ENCODE data around the gene UCP1. TPM values are rescaled to one million over a fixed set of nuclear protein-coding genes. Genes with fewer than 3 reads are reported as not detected.

The UCP1 gene
- total RNA-seq, 1 experiment from 2014 or later, result not detected

- ChIA-PET POLR2A (no interaction called here), CTCF (interaction anchor here (0.7 kb wide), 1 partner anchor 10 kb away, joined by 3 read pairs; no protein-coding TSS in a partner anchor)
- DNase-seq (ENCODE audit: unreplicated experiment), result no peak
- Mint-ChIP-seq H3K36me3 (ENCODE audit: insufficient read depth, unreplicated experiment) (peaks cover 3% of the 10 kb centered on the region), H3K4me1 (ENCODE audit: insufficient read depth, unreplicated experiment) (no peaks in the 10 kb centered on the region), H3K27me3 (ENCODE audit: insufficient read depth, unreplicated experiment) (no peaks in the 10 kb centered on the region), H3K4me3 (ENCODE audit: unreplicated experiment) (no peak overlapping the region), H3K9me3 (ENCODE audit: unreplicated experiment) (no peaks in the 10 kb centered on the region), H3K27ac (ENCODE audit: low read depth, unreplicated experiment) (no peak overlapping the region)
- BruUV-seq (replicated peaks), result no TSS peak
- intact Hi-C loops (cut with micrococcal nuclease), result no loop called here
- TF ChIP-seq, protein P1, sequence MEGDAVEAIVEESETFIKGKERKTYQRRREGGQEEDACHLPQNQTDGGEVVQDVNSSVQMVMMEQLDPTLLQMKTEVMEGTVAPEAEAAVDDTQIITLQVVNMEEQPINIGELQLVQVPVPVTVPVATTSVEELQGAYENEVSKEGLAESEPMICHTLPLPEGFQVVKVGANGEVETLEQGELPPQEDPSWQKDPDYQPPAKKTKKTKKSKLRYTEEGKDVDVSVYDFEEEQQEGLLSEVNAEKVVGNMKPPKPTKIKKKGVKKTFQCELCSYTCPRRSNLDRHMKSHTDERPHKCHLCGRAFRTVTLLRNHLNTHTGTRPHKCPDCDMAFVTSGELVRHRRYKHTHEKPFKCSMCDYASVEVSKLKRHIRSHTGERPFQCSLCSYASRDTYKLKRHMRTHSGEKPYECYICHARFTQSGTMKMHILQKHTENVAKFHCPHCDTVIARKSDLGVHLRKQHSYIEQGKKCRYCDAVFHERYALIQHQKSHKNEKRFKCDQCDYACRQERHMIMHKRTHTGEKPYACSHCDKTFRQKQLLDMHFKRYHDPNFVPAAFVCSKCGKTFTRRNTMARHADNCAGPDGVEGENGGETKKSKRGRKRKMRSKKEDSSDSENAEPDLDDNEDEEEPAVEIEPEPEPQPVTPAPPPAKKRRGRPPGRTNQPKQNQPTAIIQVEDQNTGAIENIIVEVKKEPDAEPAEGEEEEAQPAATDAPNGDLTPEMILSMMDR (IDR thresholded peaks at IDR 0.05; ENCODE audit: unreplicated experiment), result no peak
Measured at GRCh38 chr4:140557831-140558435, 10.8 kb downstream of the UCP1 start.

- DNase-seq (ENCODE audit: unreplicated experiment), result no peak
- CTCF ChIA-PET, result interaction anchor here (0.6 to 1.1 kb wide), 5 partner anchors 18 to 1029 kb away, joined by 3 to 6 read pairs (median 3); no protein-coding TSS in a partner anchor
Measured at GRCh38 chr4:140556372-140557085, 12.2 kb downstream of the UCP1 start.

DNA sequence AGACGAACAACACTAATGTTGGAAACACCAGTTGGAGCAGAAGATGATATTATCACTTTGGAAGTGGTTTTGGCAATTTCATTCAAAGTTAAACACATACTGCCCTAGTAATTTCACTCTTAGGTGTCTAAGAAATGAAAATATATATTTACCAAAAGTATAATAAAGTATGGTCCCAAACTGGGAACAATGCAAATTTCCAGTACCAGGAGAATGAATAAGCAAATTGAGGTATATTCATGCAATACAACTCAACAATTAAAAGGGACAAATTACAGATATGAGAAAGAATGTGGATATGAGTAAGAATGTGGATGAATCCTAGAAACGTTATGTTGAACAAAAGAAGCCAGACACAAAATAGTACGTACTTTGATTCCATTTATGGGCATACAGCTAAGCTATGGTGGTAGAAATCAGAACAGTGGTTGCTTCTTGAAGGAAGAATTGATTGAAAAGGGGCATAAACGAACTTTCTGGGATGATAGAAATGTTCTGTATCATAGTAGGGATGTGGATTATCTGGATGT, 34.7 kb downstream of the UCP1 start:
- BruUV-seq (replicated peaks), result no TSS peak
- TF ChIP-seq, protein P1 (IDR thresholded peaks at IDR 0.05; ENCODE audit: unreplicated experiment), result no peak
- POLR2A ChIA-PET, result interaction anchor here (1.0 kb wide), 1 partner anchor 9 kb away, joined by 3 read pairs; no protein-coding TSS in a partner anchor
- no peak for DNase-seq (ENCODE audit: unreplicated experiment)
- H3K36me3 Mint-ChIP-seq (ENCODE audit: insufficient read depth, unreplicated experiment), result peaks cover 22% of the 10 kb centered on the region
- no peak overlapping the region for H3K27ac Mint-ChIP-seq (ENCODE audit: low read depth, unreplicated experiment)
- H3K4me3 Mint-ChIP-seq (ENCODE audit: unreplicated experiment), result no peak overlapping the region
- intact Hi-C loops (cut with micrococcal nuclease), result no loop called here
- no peaks in the 10 kb centered on the region for H3K27me3 Mint-ChIP-seq (ENCODE audit: insufficient read depth, unreplicated experiment)
- no peaks in the 10 kb centered on the region for H3K9me3 Mint-ChIP-seq (ENCODE audit: unreplicated experiment)
- CTCF ChIA-PET, result no interaction called here
- H3K4me1 Mint-ChIP-seq (ENCODE audit: insufficient read depth, unreplicated experiment), result no peaks in the 10 kb centered on the region

More at GRCh38 chr4:140556372-140557085, 12.2 kb downstream of the UCP1 start:
- Mint-ChIP-seq H3K27me3 (ENCODE audit: insufficient read depth, unreplicated experiment) (no peaks in the 10 kb centered on the region), H3K9me3 (ENCODE audit: unreplicated experiment) (no peaks in the 10 kb centered on the region), H3K4me3 (ENCODE audit: unreplicated experiment) (no peak overlapping the region), H3K4me1 (ENCODE audit: insufficient read depth, unreplicated experiment) (no peaks in the 10 kb centered on the region), H3K36me3 (ENCODE audit: insufficient read depth, unreplicated experiment) (peaks cover 10% of the 10 kb centered on the region), H3K27ac (ENCODE audit: low read depth, unreplicated experiment) (no peak overlapping the region)
- POLR2A ChIA-PET, result interaction anchor here (0.6 kb wide), 1 partner anchor 255 kb away, joined by 3 read pairs; no protein-coding TSS in a partner anchor
- no TSS peak for BruUV-seq (replicated peaks)
- TF ChIP-seq, protein P1 (IDR thresholded peaks at IDR 0.05; ENCODE audit: unreplicated experiment), result no peak
- intact Hi-C loops (cut with micrococcal nuclease), result no loop called here

DNA sequence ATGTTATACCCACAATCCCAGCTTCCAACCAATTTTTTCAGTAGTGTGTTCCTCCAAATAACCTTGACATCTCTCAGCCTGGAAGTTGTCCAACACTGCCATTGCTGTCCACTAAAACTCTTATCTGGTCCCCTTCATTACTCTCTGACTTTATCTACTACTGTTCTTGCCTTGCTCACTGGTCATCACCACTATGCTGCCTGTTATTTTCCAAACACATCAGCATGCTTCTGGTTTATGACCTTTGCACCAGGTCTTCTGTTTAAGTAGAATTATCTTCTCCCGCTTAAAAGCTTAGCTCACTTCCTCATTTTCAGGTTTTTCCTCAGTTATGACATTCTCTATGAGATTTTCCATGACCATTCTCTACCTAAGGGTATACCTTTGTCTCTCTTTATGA, 39.3 kb downstream of the UCP1 start:
- peaks cover 29% of the 10 kb centered on the region for H3K36me3 Mint-ChIP-seq (ENCODE audit: insufficient read depth, unreplicated experiment)
- ChIA-PET POLR2A (no interaction called here), CTCF (no interaction called here)
- no peaks in the 10 kb centered on the region for H3K27me3 Mint-ChIP-seq (ENCODE audit: insufficient read depth, unreplicated experiment)
- TF ChIP-seq, protein P1 (IDR thresholded peaks at IDR 0.05; ENCODE audit: unreplicated experiment), result no peak
- no peak for DNase-seq (ENCODE audit: unreplicated experiment)
- no peaks in the 10 kb centered on the region for H3K9me3 Mint-ChIP-seq (ENCODE audit: unreplicated experiment)
- no peaks in the 10 kb centered on the region for H3K4me1 Mint-ChIP-seq (ENCODE audit: insufficient read depth, unreplicated experiment)
- intact Hi-C loops (cut with micrococcal nuclease), result loop anchor here (10.0 kb wide), 1 partner anchor 225 kb away; the partner anchor contains the start of gene TBC1D9
- H3K4me3 Mint-ChIP-seq (ENCODE audit: unreplicated experiment), result no peak overlapping the region
- H3K27ac Mint-ChIP-seq (ENCODE audit: low read depth, unreplicated experiment), result no peak overlapping the region
- no TSS peak for BruUV-seq (replicated peaks)
